Urinary bladder (tissue), 4 donors: Measurements from ENCODE around the gene CPNE4. TPM values are rescaled to one million over a fixed set of nuclear protein-coding genes. Genes with fewer than 3 reads are reported as not detected.
"Not testable (repeated sequence)": the region's sequence is repeated elsewhere in the genome, so short reads cannot be mapped to it uniquely, and the experiment has no call there.

Experiments used
- DNase-seq: peaks from one replicate; pipeline ENCODE4 v3.0.0-alpha.2; 2015; ENCODE audit errors: extremely low spot score
- H3K27ac ChIP-seq: one replicate; pipeline ENCODE4 v1.5.1; 2013; ENCODE audit warnings: low read depth, mild to moderate bottlenecking, moderate library complexity
- H3K36me3 ChIP-seq: one replicate; pipeline ENCODE4 v1.6.1; 2013; ENCODE audit warnings: mild to moderate bottlenecking, moderate library complexity; ENCODE audit not compliant: insufficient read depth
- H3K4me1 ChIP-seq: one replicate; pipeline ENCODE4 v1.6.1; 2013; ENCODE audit warnings: mild to moderate bottlenecking, moderate library complexity; ENCODE audit not compliant: insufficient read depth
- H3K4me3 ChIP-seq: one replicate; pipeline ENCODE4 v1.5.1; 2013; ENCODE audit warnings: low read depth, low read length
- WGBS: extraction: QIAGEN DNeasy Blood & Tissue Kit; methylation state at CpG from one replicate; pipeline ENCODE4 v1.1.7; 2013; 5-methylcytosine and 5-hydroxymethylcytosine counted together
- polyA plus RNA-seq: library from polyadenylated mRNA; stranded (reverse); fragments of 200-250 nt; gene quantifications from one replicate; pipeline ENCODE4 v1.2.3, GENCODE V29; 2013
- total RNA-seq: library from RNA; depleted of rRNA; stranded (reverse); fragments of >200 nt; gene quantifications from one replicate; pipeline ENCODE4 v1.2.3, GENCODE V29; 2014
- donor health status: healthy with polysubstance abuse.
- donor health status: healthy.

The CPNE4 gene
- 0.21 TPM for total RNA-seq
- 0.03 TPM for polyA plus RNA-seq

DNA sequence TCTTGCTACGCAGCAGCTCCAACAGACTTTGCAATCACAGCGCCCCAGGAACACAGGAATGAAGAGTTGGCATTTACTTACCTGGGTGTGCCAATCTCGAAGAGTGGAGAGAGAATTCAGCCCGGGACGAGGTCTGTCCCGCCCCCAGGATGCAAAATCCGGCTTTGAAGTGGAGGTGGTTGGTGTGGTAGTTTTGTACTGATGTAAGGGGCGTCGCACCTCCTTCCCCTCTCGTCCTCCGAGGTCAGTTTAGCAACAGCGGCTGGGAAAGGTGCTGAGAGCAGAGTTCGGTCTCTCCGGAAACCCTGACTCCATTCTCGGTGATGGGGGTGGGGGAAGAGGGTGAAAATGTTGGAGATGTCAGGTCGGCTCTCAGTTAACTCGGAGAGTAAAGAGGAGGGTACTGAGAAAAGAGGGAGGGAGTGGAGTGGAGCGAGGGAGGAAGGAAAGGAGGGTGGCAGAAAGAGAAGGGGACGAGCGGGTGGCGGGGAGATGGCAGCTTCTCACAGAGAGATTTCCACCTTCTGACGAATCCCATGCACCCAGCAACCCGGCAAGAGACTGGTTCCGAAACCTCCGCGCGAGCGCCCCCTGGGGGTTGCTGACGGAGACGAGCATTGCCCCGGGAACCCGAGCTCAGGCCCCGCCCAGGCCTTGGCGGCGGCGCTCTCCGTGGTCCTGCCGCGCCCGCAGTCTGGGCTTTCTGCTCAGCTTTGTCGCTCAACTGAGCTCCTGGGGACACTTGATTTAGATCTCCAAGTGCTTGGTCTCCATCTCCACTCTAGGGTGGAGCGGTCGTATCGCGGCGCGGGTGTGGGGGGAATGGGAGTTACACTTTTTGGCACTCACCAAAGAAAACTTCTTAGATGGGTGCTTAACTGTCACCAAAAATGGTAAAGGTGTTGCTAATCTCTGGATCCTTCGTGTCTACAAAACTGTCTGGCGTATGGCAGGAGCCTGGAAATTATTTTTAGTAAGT is at the start of gene CPNE4:
Gene CPNE4, minus strand, starts transcription at position 529 of the 979 bp plus-strand sequence.
- WGBS, result 6% methylated on average over 49 of the region's 49 CpGs
- Histone ChIP-seq H3K4me1 (no peaks in the 10 kb centered on the region), H3K4me3 (no peak within 1 kb of the TSS), H3K36me3 (no peaks in the 10 kb centered on the region), H3K27ac (no peak within 1 kb of the TSS)
- DNase-seq, result peak; percentile 32

GRCh38 chr3:132083583-132084279 is 48.9 kb upstream of the CPNE4 start:
- Histone ChIP-seq H3K36me3 (no peaks in the 10 kb centered on the region), H3K27ac (no peak overlapping the region), H3K4me3 (no peak overlapping the region), H3K4me1 (no peaks in the 10 kb centered on the region)
- WGBS, result 67% methylated on average over 6 of the region's 6 CpGs
- no peak for DNase-seq

DNA sequence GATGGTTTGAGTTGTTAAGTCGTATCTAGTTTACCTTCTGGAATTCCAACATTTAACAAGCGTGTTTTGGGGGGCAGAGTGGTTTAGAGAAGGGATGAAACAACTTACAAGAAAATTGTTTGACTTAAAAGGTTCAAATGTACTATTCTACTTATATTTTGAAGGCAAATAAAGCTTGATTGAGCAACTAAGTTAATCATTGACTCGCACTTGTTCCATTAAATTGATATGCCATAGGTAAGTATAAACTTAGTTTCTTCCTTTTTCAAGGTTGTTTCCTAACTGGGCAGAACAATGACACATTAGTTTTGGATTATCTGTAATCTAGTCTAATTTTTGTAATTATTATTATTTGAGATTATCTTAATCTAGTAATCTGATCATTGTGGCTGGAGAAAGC is 48.3 kb upstream of the CPNE4 start:
- Histone ChIP-seq H3K27ac (no peak overlapping the region), H3K4me3 (no peak overlapping the region), H3K4me1 (no peaks in the 10 kb centered on the region), H3K36me3 (no peaks in the 10 kb centered on the region)
- no peak for DNase-seq
- 63% methylated on average over 3 of the region's 3 CpGs for WGBS

- H3K4me1 ChIP-seq, result no peaks in the 10 kb centered on the region
- H3K4me3 ChIP-seq, result no peak overlapping the region
- no peak overlapping the region for H3K27ac ChIP-seq
- no peaks in the 10 kb centered on the region for H3K36me3 ChIP-seq
- DNase-seq, result no peak
- WGBS, result 32% methylated on average over 1 of the region's 1 CpG
These were observed 44.3 kb upstream of the CPNE4 start for GRCh38 chr3:132079147-132079546.

- no peak for DNase-seq
- no peak overlapping the region for H3K4me3 ChIP-seq
- no peaks in the 10 kb centered on the region for H3K4me1 ChIP-seq
- H3K36me3 ChIP-seq, result no peaks in the 10 kb centered on the region
- no peak overlapping the region for H3K27ac ChIP-seq
These were observed 39.0 kb upstream of the CPNE4 start for GRCh38 chr3:132073771-132074170.

- Histone ChIP-seq H3K36me3 (no peaks in the 10 kb centered on the region), H3K4me1 (no peaks in the 10 kb centered on the region)
- DNase-seq, result no peak
These were observed 36.2 kb upstream of the CPNE4 start for GRCh38 chr3:132071043-132071442.

DNA sequence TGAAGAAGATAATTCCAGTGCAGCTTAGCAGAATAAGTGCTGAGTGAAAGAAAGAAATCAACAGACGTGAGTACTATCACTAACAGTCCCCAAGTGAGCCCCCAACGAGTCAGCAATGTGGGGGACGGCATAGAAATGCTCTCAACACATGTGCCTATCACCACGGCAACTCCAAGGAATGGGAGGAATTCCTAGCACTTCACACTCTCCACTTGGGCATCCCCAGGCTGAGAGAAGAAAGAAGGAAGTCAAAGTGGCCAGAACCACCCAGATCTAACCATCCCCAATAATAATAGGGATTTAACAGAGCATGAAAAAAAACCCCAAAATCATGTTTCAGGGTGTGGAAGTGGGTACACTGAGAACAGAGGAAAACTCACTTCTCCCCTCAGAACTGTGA is 29.3 kb upstream of the CPNE4 start:
- no peak overlapping the region for H3K4me3 ChIP-seq
- no peak overlapping the region for H3K27ac ChIP-seq
- no peaks in the 10 kb centered on the region for H3K36me3 ChIP-seq
- no peak for DNase-seq
- no peaks in the 10 kb centered on the region for H3K4me1 ChIP-seq
- WGBS, result 8% methylated on average over 4 of the region's 4 CpGs

More at GRCh38 chr3:132071043-132071442, 36.2 kb upstream of the CPNE4 start:
- no peak overlapping the region for H3K27ac ChIP-seq
- no peak overlapping the region for H3K4me3 ChIP-seq

- no peak for DNase-seq
- Histone ChIP-seq H3K36me3 (no peaks in the 10 kb centered on the region), H3K27ac (no peak overlapping the region), H3K4me1 (no peaks in the 10 kb centered on the region), H3K4me3 (no peak overlapping the region)
- 78% methylated on average over 4 of the region's 4 CpGs for WGBS
These were observed 27.7 kb upstream of the CPNE4 start for GRCh38 chr3:132062535-132062934.

DNA sequence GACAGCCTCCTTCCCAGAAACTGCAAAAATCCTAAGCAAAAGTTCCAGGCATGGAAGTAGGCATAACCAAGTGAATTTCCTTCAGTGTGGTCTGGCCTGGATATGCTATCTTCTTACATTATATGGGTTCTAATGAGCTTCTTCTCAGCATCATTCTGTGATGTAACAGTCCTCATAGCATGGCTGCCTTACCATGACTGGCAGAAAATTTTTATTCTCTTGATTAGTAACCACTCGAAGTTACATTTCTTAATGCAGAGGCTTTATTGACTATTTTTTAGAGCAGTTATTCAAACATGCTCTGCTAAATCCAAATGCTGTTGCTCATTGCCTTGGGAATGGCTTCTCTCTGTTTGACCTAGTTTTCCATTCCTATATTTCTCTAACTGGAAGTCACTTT is 21.1 kb upstream of the CPNE4 start:
- Histone ChIP-seq H3K4me3 (no peak overlapping the region), H3K27ac (no peak overlapping the region), H3K36me3 (no peaks in the 10 kb centered on the region), H3K4me1 (no peaks in the 10 kb centered on the region)
- no peak for DNase-seq
- WGBS, result 84% methylated on average over 1 of the region's 1 CpG

- Histone ChIP-seq H3K4me3 (no peak overlapping the region), H3K4me1 (no peaks in the 10 kb centered on the region), H3K36me3 (no peaks in the 10 kb centered on the region), H3K27ac (no peak overlapping the region)
- 71% methylated on average over 1 of the region's 1 CpG for WGBS
- DNase-seq, result no peak
These were observed 12.4 kb upstream of the CPNE4 start for GRCh38 chr3:132047209-132047608.

- not testable (repeated sequence) for DNase-seq, H3K36me3 ChIP-seq, H3K4me3 ChIP-seq, H3K4me1 ChIP-seq, H3K27ac ChIP-seq
- WGBS, result 80% methylated on average over 1 of the region's 2 CpGs
These were observed 10.1 kb upstream of the CPNE4 start for GRCh38 chr3:132044874-132045273.

- DNase-seq, result no peak
- Histone ChIP-seq H3K36me3 (no peaks in the 10 kb centered on the region), H3K27ac (no peak overlapping the region), H3K4me3 (no peak overlapping the region), H3K4me1 (no peaks in the 10 kb centered on the region)
These were observed 7.9 kb upstream of the CPNE4 start for GRCh38 chr3:132042681-132043080.

DNA sequence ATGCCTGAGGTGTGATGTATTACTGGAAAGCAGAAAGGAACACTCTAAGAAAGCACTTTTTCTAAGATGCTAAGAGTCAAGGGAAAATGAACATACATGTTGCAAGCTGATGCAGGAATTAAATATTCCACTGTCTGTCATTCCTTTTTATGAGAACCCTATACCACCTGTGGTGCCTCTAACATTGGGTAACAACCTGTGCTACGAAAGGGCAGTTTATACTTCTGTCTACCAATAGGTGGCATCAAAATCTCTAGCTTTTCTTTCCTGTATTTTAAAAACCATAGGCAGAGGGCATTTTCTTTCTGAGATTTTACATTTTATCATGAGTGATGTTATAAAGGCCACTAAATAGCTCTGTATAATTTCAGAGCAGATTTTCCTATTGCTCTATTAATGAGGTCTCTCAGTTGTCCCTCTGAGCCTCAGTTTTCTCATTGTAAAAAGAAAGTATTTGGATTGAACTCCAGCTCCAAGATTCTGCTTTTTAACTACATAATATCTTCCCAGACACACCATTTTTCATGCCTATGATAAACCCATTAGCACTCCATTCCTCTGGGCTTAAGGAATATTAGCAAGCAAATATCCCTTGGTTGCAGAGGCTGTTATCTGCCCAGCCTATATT is 3.5 kb upstream of the CPNE4 start:
- Histone ChIP-seq H3K4me1 (no peaks in the 10 kb centered on the region), H3K27ac (no peak overlapping the region), H3K36me3 (no peaks in the 10 kb centered on the region), H3K4me3 (no peak overlapping the region)
- WGBS, result 0% methylated on average over 1 of the region's 1 CpG
- no peak for DNase-seq

DNA sequence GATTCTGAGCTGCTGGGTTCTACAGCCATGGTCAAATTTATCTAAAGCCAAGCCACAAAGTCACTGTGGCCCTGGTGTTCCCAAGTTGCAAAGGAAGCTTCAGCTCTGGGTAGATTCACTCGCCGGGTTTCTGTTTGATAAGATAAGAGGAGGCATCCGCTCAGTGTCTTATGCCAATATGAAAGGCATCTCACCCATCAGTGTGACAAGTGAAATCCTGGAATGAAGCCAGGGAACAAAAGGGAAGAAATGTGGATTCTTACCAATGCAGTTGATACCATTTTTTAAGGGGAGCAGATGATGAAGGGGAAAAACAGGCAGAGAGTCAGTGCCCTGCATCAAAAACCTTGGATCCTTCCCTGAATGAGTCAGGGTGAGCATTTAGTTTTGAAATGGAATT is 2.8 kb upstream of the CPNE4 start:
- H3K36me3 ChIP-seq, result no peaks in the 10 kb centered on the region
- no peak overlapping the region for H3K4me3 ChIP-seq
- no peaks in the 10 kb centered on the region for H3K4me1 ChIP-seq
- no peak overlapping the region for H3K27ac ChIP-seq
- 49% methylated on average over 3 of the region's 3 CpGs for WGBS
- DNase-seq, result no peak
